Right lobe of liver (tissue), 6 donors: ENCODE results near the gene DNM3. TPM values are rescaled to one million over a fixed set of nuclear protein-coding genes. Genes with fewer than 3 reads are reported as not detected.

Source experiments
- ATAC-seq, 4 donors: fragments of 200-7000 bp; cut with Tn5 transposase; one replicate each; pipeline ENCODE4 v1.9.1; 2020; ENCODE audit warnings: mild to moderate bottlenecking in 4 of 4, moderate library complexity in 4 of 4
- DNase-seq, 3 donors: peaks; one replicate each; pipeline ENCODE4 v3.0.0-alpha.2; 2020
- H3K27ac ChIP-seq, 3 donors: fragments of 200-600 bp; one replicate each; pipeline ENCODE4 v1.8.0; 2022
- H3K27me3 ChIP-seq, 2 donors: fragments of 200-600 bp; one replicate each; pipeline ENCODE4 v1.8.0; 2022
- H3K36me3 ChIP-seq, 4 donors: fragments of 200-600 bp; sonication (generic) in 1 of 4; one replicate each; pipeline versions ENCODE4 v1.5.1 to v1.8.0; 2017 to 2022; ENCODE audit warnings: control low read depth in 1 of 4
- H3K4me1 ChIP-seq, 4 donors: fragments of 200-600 bp; sonication (generic) in 1 of 4; one replicate each; pipeline versions ENCODE4 v1.5.1 to v1.8.0; 2017 to 2022; ENCODE audit warnings: control low read depth in 1 of 4
- H3K4me3 ChIP-seq, 3 donors: fragments of 200-600 bp; one replicate each; pipeline ENCODE4 v1.8.0; 2022
- H3K9me3 ChIP-seq, 4 donors: fragments of 200-600 bp; sonication (generic) in 1 of 4; one replicate each; pipeline versions ENCODE4 v1.5.1 to v1.8.0; 2017 to 2022; ENCODE audit warnings: control low read depth in 1 of 4
- CTCF ChIP-seq, 4 donors: fragments of 200-600 bp in 3 of 4; fragments of 450-650 bp in 1 of 4; IDR thresholded peaks; one replicate each; pipeline versions ENCODE4 v1.5.1 to v1.8.0; 2016 to 2022; ENCODE audit warnings: antibody characterized with exemption in 4 of 4, mild to moderate bottlenecking in 2 of 4
- POLR2A ChIP-seq: fragments of 450-650 bp; IDR thresholded peaks from one replicate; pipeline ENCODE4 v1.6.1; 2017; ENCODE audit warnings: antibody characterized with exemption, mild to moderate bottlenecking
- WGBS: methylation state at CpG from one replicate; pipeline ENCODE4 v1.1.6; 2018; ENCODE audit warnings: low coverage, low lambda C conversion rate; ENCODE audit not compliant: insufficient coverage; ENCODE audit errors: missing lambda C conversion rate; 5-methylcytosine and 5-hydroxymethylcytosine counted together
- intact Hi-C, 2 donors: fragments of 100-400 bp; cut with DNase I; formaldehyde crosslinking; loops; one replicate each; pipeline versions ENCODE4 v1.11.2 to v1.14.1; 2022
- total RNA-seq, 6 experiments: library from RNA; depleted of rRNA in 2 of 6; stranded (reverse); fragments of >200 nt in 2 of 6; fragmentation: NEBNext Ultra II Directional in 3 of 6; extraction: Animal tissue kit (Norgen Biotek cat#: 25700) in 3 of 6; gene quantifications; one replicate each; pipeline versions ENCODE4 v1.1.0 to v1.2.4, GENCODE V29; 2016 to 2023
- donor health status: DM: no; HTN: yes; CAD: no.
- donor health status: DM: no; HTN: no; CAD: no.
- donor health status: DM: no; HTN: no; CAD: no.
- donor health status: DM: no; HTN: yes; CAD: no.
- donor health status: DM: no; HTN: yes; CAD: no.

The DNM3 gene
- total RNA-seq, 6 experiments from 2014 or later: 0.29 to 0.92 (median 0.43) TPM

GRCh38 chr1:171871848-171872247, 30.6 kb downstream of the DNM3 start:
- no peaks in the 10 kb centered on the region for H3K36me3 ChIP-seq
- DNase-seq (no peak), ATAC-seq (no peak)
- H3K4me3 ChIP-seq: no peak overlapping the region
- intact Hi-C loops: no loop called here
- 32% methylated on average over 2 of the region's 2 CpGs for WGBS
- no peaks in the 10 kb centered on the region for H3K9me3 ChIP-seq
- no peaks in the 10 kb centered on the region for H3K4me1 ChIP-seq
- H3K27me3 ChIP-seq: no peaks in the 10 kb centered on the region
- H3K27ac ChIP-seq: no peak overlapping the region
- TF ChIP-seq POLR2A: no peak
- TF ChIP-seq CTCF (IDR thresholded peaks at IDR 0.05): no peak

GRCh38 chr1:171872430-171872829, 31.1 kb downstream of the DNM3 start:
- no peaks in the 10 kb centered on the region for H3K36me3 ChIP-seq
- H3K27me3 ChIP-seq: no peaks in the 10 kb centered on the region
- intact Hi-C loops: no loop called here
- TF ChIP-seq CTCF (IDR thresholded peaks at IDR 0.05) (no peak), POLR2A (no peak)
- 45% methylated on average over 5 of the region's 5 CpGs for WGBS
- ATAC-seq (no peak), DNase-seq (no peak)
- no peak overlapping the region for H3K4me3 ChIP-seq
- no peaks in the 10 kb centered on the region for H3K4me1 ChIP-seq
- H3K27ac ChIP-seq: no peak overlapping the region
- no peaks in the 10 kb centered on the region for H3K9me3 ChIP-seq

GRCh38 chr1:171873664-171874063, 32.4 kb downstream of the DNM3 start:
- ATAC-seq (no peak), DNase-seq (no peak)
- H3K4me1 ChIP-seq: no peaks in the 10 kb centered on the region
- H3K27me3 ChIP-seq: no peaks in the 10 kb centered on the region
- no peak overlapping the region for H3K27ac ChIP-seq
- no peaks in the 10 kb centered on the region for H3K36me3 ChIP-seq
- H3K9me3 ChIP-seq: no peaks in the 10 kb centered on the region
- TF ChIP-seq CTCF (IDR thresholded peaks at IDR 0.05): no peak
- TF ChIP-seq POLR2A: no peak
- 64% methylated on average over 5 of the region's 5 CpGs for WGBS
- intact Hi-C loops: no loop called here
- no peak overlapping the region for H3K4me3 ChIP-seq

GRCh38 chr1:171877701-171878100, 36.4 kb downstream of the DNM3 start:
- no peak for DNase-seq
- Histone ChIP-seq H3K9me3 (no peaks in the 10 kb centered on the region), H3K4me1 (no peaks in the 10 kb centered on the region), H3K27ac (no peak overlapping the region), H3K27me3 (no peaks in the 10 kb centered on the region), H3K36me3 (no peaks in the 10 kb centered on the region), H3K4me3 (no peak overlapping the region)
- no peak for TF ChIP-seq CTCF (IDR thresholded peaks at IDR 0.05)
- TF ChIP-seq POLR2A: no peak
- WGBS: 66% methylated on average over 3 of the region's 3 CpGs
- intact Hi-C loops: no loop called here
- no peak for ATAC-seq

- H3K36me3 ChIP-seq: no peaks in the 10 kb centered on the region
- intact Hi-C loops: no loop called here
- H3K4me1 ChIP-seq: no peaks in the 10 kb centered on the region
- no peak overlapping the region for H3K4me3 ChIP-seq
- no peaks in the 10 kb centered on the region for H3K27me3 ChIP-seq
- 93% methylated on average over 3 of the region's 4 CpGs for WGBS
- no peak for ATAC-seq
- H3K9me3 ChIP-seq: no peaks in the 10 kb centered on the region
- DNase-seq: no peak
- H3K27ac ChIP-seq: no peak overlapping the region
- TF ChIP-seq CTCF (IDR thresholded peaks at IDR 0.05): no peak
- no peak for TF ChIP-seq POLR2A
Observed at GRCh38 chr1:171879556-171879955, 38.3 kb downstream of the DNM3 start.
